ENCODE data around the gene ATG2B. TPM values are rescaled to one million over a fixed set of nuclear protein-coding genes. Genes with fewer than 3 reads are reported as not detected.

ATG2B gene
- total RNA-seq, 1 experiment from 2014 or later, result 11.6 TPM

DNA sequence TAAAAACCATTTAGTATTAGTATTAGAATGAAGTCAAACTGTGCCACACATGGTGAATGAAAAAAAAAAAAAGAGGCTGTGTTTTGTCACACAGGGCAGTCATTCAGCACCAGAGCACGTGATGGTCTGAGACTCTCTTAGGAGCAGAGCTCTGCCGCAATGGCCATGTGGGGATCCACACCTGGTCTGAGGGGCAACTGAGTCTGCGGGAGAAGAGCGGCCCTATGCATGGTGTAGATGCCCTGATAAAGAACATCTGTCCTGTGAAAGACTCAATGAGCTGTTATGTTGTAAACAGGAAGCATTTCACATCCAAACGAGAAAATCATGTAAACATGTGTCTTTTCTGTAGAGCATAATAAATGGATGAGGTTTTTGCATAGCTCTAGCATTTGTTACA, 119.4 kb downstream of the ATG2B start:
- BruUV-seq (replicated peaks), result no TSS peak
- Histone ChIP-seq H3K4me3 (ENCODE audit: low read length) (no peak overlapping the region), H3K9me3 (ENCODE audit: low read length) (no peaks in the 10 kb centered on the region), H3K36me3 (ENCODE audit: low read depth, low read length) (no peaks in the 10 kb centered on the region), H3K27ac (ENCODE audit: low read length) (no peak overlapping the region), H3K79me2 (ENCODE audit: low read length) (no peaks in the 10 kb centered on the region), H4K20me1 (ENCODE audit: low read length) (no peaks in the 10 kb centered on the region), H2AFZ (ENCODE audit: low read length) (no peak overlapping the region), H3K9me2 (replicated peaks; ENCODE audit: low read length) (no peaks in the 10 kb centered on the region), H3K27me3 (ENCODE audit: low read length) (peaks cover 5% of the 10 kb centered on the region), H3K4me1 (ENCODE audit: insufficient read depth, low read length) (no peaks in the 10 kb centered on the region), H3K4me2 (ENCODE audit: low read length) (no peak overlapping the region), H3K9ac (ENCODE audit: low read length) (no peak overlapping the region), H3F3A (ENCODE audit: low read length, unreplicated experiment) (no peaks in the 10 kb centered on the region)
- no peak for ATAC-seq
- ChIA-PET POLR2A (ENCODE audit: unreplicated experiment) (no interaction called here), CTCF (no interaction called here)
- intact Hi-C loops (cut with micrococcal nuclease), result no loop called here
- no peak for TF ChIP-seq EZH2phosphoT487 (IDR thresholded peaks at IDR 0.05; ENCODE audit: borderline replicate concordance, low read length)
- no peak for DNase-seq

GRCh38 chr14:96242126-96242525, 121.0 kb downstream of the ATG2B start:
- H3F3A ChIP-seq (ENCODE audit: low read length, unreplicated experiment), result no peaks in the 10 kb centered on the region
- no peaks in the 10 kb centered on the region for H4K20me1 ChIP-seq (ENCODE audit: low read length)
- no peak overlapping the region for H3K9ac ChIP-seq (ENCODE audit: low read length)
- H3K36me3 ChIP-seq (ENCODE audit: low read depth, low read length), result no peaks in the 10 kb centered on the region
- ATAC-seq (no peak), DNase-seq (no peak)
- H3K9me2 ChIP-seq (replicated peaks; ENCODE audit: low read length), result no peaks in the 10 kb centered on the region
- H3K9me3 ChIP-seq (ENCODE audit: low read length), result no peaks in the 10 kb centered on the region
- intact Hi-C loops (cut with micrococcal nuclease), result no loop called here
- CTCF ChIA-PET, result no interaction called here
- H3K4me3 ChIP-seq (ENCODE audit: low read length), result no peak overlapping the region
- POLR2A ChIA-PET (ENCODE audit: unreplicated experiment), result no interaction called here
- H3K4me2 ChIP-seq (ENCODE audit: low read length), result no peak overlapping the region
- H3K4me1 ChIP-seq (ENCODE audit: insufficient read depth, low read length), result no peaks in the 10 kb centered on the region
- H2AFZ ChIP-seq (ENCODE audit: low read length), result no peak overlapping the region
- TF ChIP-seq EZH2 (IDR thresholded peaks at IDR 0.05; ENCODE audit: low read length, unreplicated experiment) (no peak), EZH2phosphoT487 (IDR thresholded peaks at IDR 0.05; ENCODE audit: borderline replicate concordance, low read length) (no peak)
- TF ChIP-seq, protein P1, sequence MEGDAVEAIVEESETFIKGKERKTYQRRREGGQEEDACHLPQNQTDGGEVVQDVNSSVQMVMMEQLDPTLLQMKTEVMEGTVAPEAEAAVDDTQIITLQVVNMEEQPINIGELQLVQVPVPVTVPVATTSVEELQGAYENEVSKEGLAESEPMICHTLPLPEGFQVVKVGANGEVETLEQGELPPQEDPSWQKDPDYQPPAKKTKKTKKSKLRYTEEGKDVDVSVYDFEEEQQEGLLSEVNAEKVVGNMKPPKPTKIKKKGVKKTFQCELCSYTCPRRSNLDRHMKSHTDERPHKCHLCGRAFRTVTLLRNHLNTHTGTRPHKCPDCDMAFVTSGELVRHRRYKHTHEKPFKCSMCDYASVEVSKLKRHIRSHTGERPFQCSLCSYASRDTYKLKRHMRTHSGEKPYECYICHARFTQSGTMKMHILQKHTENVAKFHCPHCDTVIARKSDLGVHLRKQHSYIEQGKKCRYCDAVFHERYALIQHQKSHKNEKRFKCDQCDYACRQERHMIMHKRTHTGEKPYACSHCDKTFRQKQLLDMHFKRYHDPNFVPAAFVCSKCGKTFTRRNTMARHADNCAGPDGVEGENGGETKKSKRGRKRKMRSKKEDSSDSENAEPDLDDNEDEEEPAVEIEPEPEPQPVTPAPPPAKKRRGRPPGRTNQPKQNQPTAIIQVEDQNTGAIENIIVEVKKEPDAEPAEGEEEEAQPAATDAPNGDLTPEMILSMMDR (conservative IDR thresholded peaks at IDR 0.05; ENCODE audit: low read depth, low read length), result no peak
- H3K27me3 ChIP-seq (ENCODE audit: low read length), result peaks cover 18% of the 10 kb centered on the region
- H3K79me2 ChIP-seq (ENCODE audit: low read length), result no peaks in the 10 kb centered on the region
- BruUV-seq (replicated peaks), result no TSS peak
- H3K27ac ChIP-seq (ENCODE audit: low read length), result no peak overlapping the region

- Histone ChIP-seq H3K4me1 (ENCODE audit: insufficient read depth, low read length) (no peaks in the 10 kb centered on the region), H3K79me2 (ENCODE audit: low read length) (no peaks in the 10 kb centered on the region), H3K27ac (ENCODE audit: low read length) (no peak overlapping the region), H2AFZ (ENCODE audit: low read length) (no peak overlapping the region), H3K9ac (ENCODE audit: low read length) (no peak overlapping the region), H3F3A (ENCODE audit: low read length, unreplicated experiment) (no peaks in the 10 kb centered on the region), H4K20me1 (ENCODE audit: low read length) (no peaks in the 10 kb centered on the region), H3K9me3 (ENCODE audit: low read length) (no peaks in the 10 kb centered on the region), H3K36me3 (ENCODE audit: low read depth, low read length) (no peaks in the 10 kb centered on the region), H3K27me3 (ENCODE audit: low read length) (peaks cover 18% of the 10 kb centered on the region), H3K4me3 (ENCODE audit: low read length) (no peak overlapping the region), H3K9me2 (replicated peaks; ENCODE audit: low read length) (no peaks in the 10 kb centered on the region), H3K4me2 (ENCODE audit: low read length) (no peak overlapping the region)
- intact Hi-C loops (cut with micrococcal nuclease), result no loop called here
- POLR2A ChIA-PET (ENCODE audit: unreplicated experiment), result no interaction called here
- DNase-seq, result no peak
- ATAC-seq, result no peak
- BruUV-seq (replicated peaks), result no TSS peak
- TF ChIP-seq, protein P1 (conservative IDR thresholded peaks at IDR 0.05; ENCODE audit: low read depth, low read length), result no peak
- TF ChIP-seq EZH2phosphoT487 (IDR thresholded peaks at IDR 0.05; ENCODE audit: borderline replicate concordance, low read length) (no peak), EZH2 (IDR thresholded peaks at IDR 0.05; ENCODE audit: low read length, unreplicated experiment) (no peak)
- CTCF ChIA-PET, result no interaction called here
Observed at GRCh38 chr14:96240641-96241040, 122.5 kb downstream of the ATG2B start.
